Lower lobe of right lung (tissue), 2 donors: ENCODE results near the gene AGPAT1. TPM values are rescaled to one million over a fixed set of nuclear protein-coding genes. Genes with fewer than 3 reads are reported as not detected.

Experiments
- ATAC-seq, 2 donors: fragments of 200-7000 bp; cut with Tn5 transposase; one replicate each; pipeline ENCODE4 v1.9.1; 2020 to 2022; ENCODE audit warnings: mild to moderate bottlenecking in 2 of 2, moderate library complexity in 2 of 2
- DNase-seq: peaks from one replicate; pipeline ENCODE4 v3.0.0-alpha.2; 2020
- H3K27ac ChIP-seq: fragments of 200-600 bp; one replicate; pipeline ENCODE4 v1.8.0; 2022
- H3K27me3 ChIP-seq: fragments of 200-600 bp; one replicate; pipeline ENCODE4 v1.8.0; 2022; ENCODE audit warnings: low read depth
- H3K36me3 ChIP-seq: fragments of 200-600 bp; one replicate; pipeline ENCODE4 v1.8.0; 2022; ENCODE audit warnings: mild to moderate bottlenecking
- H3K4me1 ChIP-seq: fragments of 200-600 bp; one replicate; pipeline ENCODE4 v1.8.0; 2022
- H3K4me3 ChIP-seq: fragments of 200-600 bp; one replicate; pipeline ENCODE4 v1.8.0; 2022; ENCODE audit warnings: mild to moderate bottlenecking
- H3K9me3 ChIP-seq: fragments of 200-600 bp; one replicate; pipeline ENCODE4 v1.8.0; 2022
- CTCF ChIP-seq: fragments of 200-600 bp; IDR thresholded peaks from one replicate; pipeline ENCODE4 v1.8.0; 2022; ENCODE audit warnings: antibody characterized with exemption, mild to moderate bottlenecking
- intact Hi-C: fragments of 100-400 bp; cut with DNase I; formaldehyde crosslinking; loops from one replicate; pipeline ENCODE4 v1.11.0; 2022
- total RNA-seq: library from RNA; stranded (reverse); fragmentation: NEBNext Ultra II Directional; extraction: Animal tissue kit (Norgen Biotek cat#: 25700); gene quantifications from one replicate; pipeline ENCODE4 v1.2.1, GENCODE V29; 2021
- donor health status: DM: no; HTN: yes; CAD: no; lungs with severe emphysema.

AGPAT1 gene
- total RNA-seq, 1 donor from 2014 or later: 51.2 TPM

GRCh38 chr6:32151863-32152768 lies 23.8 kb downstream of the AGPAT1 start, which contains the start of gene PRRT1:
Gene PRRT1 (minus strand): TSS chr6:32151939. CDS start chr6:32151827, 112 bp downstream.
- Histone ChIP-seq H3K4me3 (peak within 1 kb of the TSS; percentile 77), H3K27ac (peak within 1 kb of the TSS; percentile 21)
- DNase-seq: no peak

GRCh38 chr6:32151181-32151862 lies 24.6 kb downstream of the AGPAT1 start:
- ATAC-seq: no peak
- Histone ChIP-seq H3K4me3 (peak overlapping the region; percentile 77), H3K4me1 (peaks cover 27% of the 10 kb centered on the region), H3K27ac (no peak overlapping the region), H3K9me3 (no peaks in the 10 kb centered on the region), H3K27me3 (peaks cover 46% of the 10 kb centered on the region), H3K36me3 (peaks cover 3% of the 10 kb centered on the region)
- no peak for TF ChIP-seq CTCF
- DNase-seq: no peak
- intact Hi-C loops: no loop called here

More at GRCh38 chr6:32151863-32152768, 23.8 kb downstream of the AGPAT1 start, which contains the start of gene PRRT1:
- ATAC-seq: no peak
- intact Hi-C loops: no loop called here
- TF ChIP-seq CTCF: no peak
- peaks cover 47% of the 10 kb centered on the region for H3K27me3 ChIP-seq
- no peaks in the 10 kb centered on the region for H3K9me3 ChIP-seq
- peaks cover 11% of the 10 kb centered on the region for H3K36me3 ChIP-seq
- H3K4me1 ChIP-seq: peaks cover 27% of the 10 kb centered on the region

GRCh38 chr6:32149932-32150870 lies 25.7 kb downstream of the AGPAT1 start:
- ATAC-seq (no peak), DNase-seq (no peak)
- H3K4me3 ChIP-seq: no peak overlapping the region
- intact Hi-C loops: no loop called here
- H3K4me1 ChIP-seq: peaks cover 26% of the 10 kb centered on the region
- no peak for TF ChIP-seq CTCF
- H3K27ac ChIP-seq: no peak overlapping the region
- peaks cover 40% of the 10 kb centered on the region for H3K27me3 ChIP-seq
- no peaks in the 10 kb centered on the region for H3K9me3 ChIP-seq
- no peaks in the 10 kb centered on the region for H3K36me3 ChIP-seq

- intact Hi-C loops: no loop called here
These were observed 26.7 kb downstream of the AGPAT1 start for GRCh38 chr6:32149092-32149755.

More at GRCh38 chr6:32149092-32149755, 26.7 kb downstream of the AGPAT1 start:
- Histone ChIP-seq H3K27ac (no peak overlapping the region), H3K27me3 (peaks cover 40% of the 10 kb centered on the region), H3K4me1 (peaks cover 21% of the 10 kb centered on the region), H3K36me3 (no peaks in the 10 kb centered on the region), H3K9me3 (no peaks in the 10 kb centered on the region), H3K4me3 (peak overlapping the region; percentile 31)
- TF ChIP-seq CTCF: no peak
- ATAC-seq: no peak
- no peak for DNase-seq
